ENCODE data around the gene VOPP1. TPM values are rescaled to one million over a fixed set of nuclear protein-coding genes. Genes with fewer than 3 reads are reported as not detected.

VOPP1 gene
- polyA plus RNA-seq, 1 donor = 54.7 TPM

- no peak for DNase-seq
These were observed 39.1 kb downstream of the VOPP1 start for GRCh38 chr7:55533050-55533728.

DNA sequence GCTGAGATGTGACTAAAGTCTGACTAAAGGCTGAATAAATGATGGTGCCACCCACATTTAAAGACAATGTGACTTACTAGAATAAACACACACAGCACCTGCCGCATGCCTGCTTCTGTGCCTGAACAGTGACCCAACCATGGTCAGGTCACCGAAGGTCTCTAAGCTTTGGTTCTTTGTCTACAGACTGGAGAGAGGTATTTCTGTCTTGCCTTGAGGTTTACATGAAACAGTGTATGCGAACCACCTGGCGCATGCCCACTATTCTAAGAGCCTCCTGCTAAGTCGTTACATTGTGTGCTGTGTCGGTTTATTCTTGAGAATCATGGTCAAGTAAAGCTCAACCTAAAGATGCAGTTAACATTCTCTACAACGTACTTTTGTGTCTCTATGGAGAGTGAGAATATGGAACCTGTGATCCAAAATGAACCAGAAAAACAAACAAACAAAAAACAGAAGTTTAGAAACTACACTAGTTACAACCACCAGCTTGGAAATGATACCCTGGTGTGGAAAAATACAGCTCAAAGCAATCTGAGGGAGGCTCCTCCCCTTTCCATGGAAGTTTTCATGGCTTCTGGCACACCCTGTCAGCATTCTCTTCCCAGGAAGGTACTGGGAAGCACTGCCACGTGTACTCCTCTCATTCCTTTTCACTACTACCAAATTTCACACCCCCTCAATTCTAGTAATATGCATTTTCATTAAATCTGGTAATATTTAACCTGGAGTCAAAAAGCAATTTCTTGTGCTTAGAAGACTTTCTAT lies 40.0 kb downstream of the VOPP1 start:
- DNase-seq = no peak

DNA sequence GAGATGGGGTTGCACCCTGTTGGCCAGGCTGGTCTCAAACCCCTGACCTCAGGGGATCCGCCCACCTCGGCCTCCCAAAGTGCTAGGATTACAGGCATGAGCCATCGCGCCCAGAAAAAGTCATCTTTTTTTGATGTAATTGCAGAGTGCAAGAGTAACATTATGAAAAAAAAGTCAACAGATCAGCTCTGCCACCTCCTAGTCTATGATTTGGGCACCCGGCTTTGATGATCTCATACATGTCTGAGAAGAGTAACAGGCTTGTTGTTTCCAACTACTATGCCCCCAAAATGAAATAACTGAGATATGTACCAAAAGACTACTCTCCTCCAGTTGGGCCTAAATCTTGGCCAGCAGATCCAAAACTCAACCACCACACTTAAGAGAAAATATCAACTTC lies 40.8 kb downstream of the VOPP1 start:
- DNase-seq = no peak

- no peak for DNase-seq
These were observed 45.0 kb downstream of the VOPP1 start for GRCh38 chr7:55527307-55527706.

DNA sequence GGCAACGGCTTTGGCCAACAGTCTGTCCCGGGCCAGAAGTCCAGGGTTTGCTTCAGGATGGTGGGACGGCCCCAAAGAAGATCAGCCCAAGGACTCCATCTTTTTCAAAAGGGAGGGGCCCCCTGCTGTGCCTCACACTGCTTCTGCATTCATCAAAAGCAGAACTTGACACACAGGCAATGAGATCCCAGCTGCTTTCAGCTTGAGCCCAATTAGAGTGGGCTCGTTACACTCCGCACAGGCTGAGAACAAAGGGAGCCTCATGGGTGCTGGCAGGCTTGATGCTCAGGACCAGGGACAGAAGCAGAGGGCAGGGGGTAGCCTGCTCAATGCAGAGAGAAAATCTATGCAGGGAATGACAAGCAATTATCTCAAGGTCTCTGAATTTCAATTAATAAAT lies 45.5 kb downstream of the VOPP1 start:
- no peak for DNase-seq

GRCh38 chr7:55526329-55526728 lies 46.0 kb downstream of the VOPP1 start:
- no peak for DNase-seq

GRCh38 chr7:55524558-55525310 lies 47.6 kb downstream of the VOPP1 start:
- no peak for DNase-seq

- DNase-seq = no peak
These were observed 48.9 kb downstream of the VOPP1 start for GRCh38 chr7:55523366-55523765.

DNA sequence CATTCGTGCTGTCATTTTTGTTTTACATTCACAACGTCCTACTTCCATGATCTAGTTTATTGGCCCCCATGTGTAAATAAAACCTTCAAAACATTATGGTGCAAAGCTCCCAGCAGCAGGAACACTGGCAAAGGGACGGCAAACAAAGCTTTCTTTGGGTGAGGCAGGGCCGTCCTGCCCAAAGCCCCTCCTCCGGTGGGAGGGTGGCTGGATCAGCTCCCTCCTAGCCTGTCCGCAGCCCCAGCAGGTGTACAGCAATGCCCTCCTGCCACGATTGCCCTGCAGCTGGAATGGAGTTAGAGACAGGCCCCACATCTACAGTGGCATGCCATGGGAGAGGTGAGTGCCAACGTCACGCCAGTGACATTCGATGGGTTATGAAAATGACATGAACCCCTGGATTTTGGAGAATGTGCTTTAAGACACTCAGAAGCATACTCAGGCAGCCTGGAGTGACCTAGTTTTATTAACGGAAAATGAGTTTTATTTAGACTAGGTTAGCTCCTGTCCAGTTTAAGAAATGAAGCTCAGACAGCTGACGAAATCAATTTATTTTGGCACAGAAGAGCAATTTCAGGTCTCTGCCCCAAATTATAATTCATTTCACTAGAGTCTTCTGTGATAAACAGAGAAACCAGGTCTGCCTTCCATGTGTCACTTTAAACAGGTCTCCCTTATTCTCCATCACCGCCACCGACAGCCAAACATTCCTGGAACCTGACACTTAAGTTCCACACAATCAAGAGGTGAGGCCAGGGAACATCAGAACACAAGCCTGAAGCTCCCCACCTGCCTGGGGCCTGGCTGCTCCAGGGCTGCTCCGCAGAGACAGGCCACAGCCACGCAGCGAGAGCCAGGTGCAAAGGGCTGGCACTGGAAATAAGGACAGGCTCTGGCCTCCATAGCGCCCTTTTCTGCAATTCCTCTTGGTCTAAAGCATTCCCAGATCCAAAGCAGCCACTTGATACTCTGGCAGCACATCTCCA lies 50.1 kb downstream of the VOPP1 start:
- DNase-seq = no peak

DNA sequence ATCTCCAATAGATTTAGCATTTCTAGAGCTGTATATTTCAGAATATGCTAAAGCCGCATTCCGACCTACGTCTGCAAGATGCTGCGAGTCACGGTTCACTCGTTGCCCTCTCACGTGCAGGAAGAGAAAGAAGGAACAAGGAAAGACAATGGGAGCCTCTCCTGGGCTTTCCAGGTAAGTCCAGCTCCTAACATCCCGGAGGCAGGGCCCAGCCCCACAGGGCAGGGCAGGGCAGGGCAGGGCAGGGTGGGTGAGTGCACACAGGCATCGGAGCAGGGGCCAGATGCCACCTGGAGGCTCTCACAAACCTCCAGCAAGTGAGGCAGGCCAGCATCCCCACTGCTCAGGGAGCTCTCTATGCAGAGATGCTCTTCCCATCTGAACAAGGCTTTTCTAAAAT lies 50.8 kb downstream of the VOPP1 start:
- no peak for DNase-seq

- no peak for DNase-seq
These were observed 51.7 kb downstream of the VOPP1 start for GRCh38 chr7:55520426-55521140.

DNA sequence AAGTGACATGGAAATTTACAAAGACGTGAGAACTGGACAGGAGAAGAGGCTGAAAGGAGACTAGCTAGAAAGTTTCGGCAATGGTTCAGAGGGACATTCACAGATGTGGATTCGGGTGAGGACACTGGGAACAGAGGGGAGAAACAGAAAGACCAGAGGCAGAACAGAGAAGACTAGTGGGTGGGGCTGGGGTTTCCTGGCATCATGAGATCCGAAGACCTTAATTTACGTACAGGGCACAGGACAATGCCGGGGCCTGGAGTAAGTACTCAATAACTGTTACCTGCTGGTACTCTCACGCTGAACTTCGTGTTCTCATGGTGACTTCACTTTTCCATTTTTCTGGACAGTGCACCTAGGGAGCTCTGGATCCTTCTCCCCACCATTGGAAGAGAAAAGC lies 53.5 kb downstream of the VOPP1 start:
- DNase-seq = no peak

DNA sequence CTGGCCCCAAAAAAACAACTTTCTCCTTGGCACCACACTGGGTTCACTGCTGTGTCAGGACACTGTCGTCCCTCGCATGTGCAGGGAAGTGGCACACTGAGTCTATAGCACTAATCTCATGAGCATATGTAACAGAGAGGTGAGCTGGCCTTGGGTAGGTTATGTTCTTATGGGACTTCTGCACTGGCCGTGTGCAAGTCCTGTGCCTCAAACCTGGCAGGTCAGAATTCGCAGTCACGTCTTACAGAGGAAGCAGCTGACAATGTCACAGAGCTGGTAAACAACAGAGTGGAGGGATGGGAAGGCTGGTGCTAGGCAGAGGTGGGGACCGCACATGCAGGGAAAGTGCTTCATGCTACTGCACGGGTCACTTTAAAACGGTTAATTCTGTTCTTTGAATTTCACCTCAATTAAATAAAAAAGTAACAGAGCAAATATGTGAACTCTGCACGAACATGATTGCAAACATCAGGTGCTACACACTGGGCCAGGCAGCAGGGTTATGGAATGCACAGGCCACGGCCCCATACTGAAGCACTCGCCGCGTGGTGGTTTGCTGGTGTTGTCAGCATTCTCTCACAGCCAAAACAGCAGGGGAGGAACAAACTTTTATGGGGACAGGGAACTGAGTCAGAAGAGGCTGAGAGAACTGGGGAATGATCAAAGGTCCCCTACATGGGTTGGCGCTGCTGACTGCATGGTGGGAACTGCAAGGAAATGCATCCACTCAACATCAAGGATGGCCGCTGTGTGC lies 54.2 kb downstream of the VOPP1 start:
- DNase-seq = no peak

DNA sequence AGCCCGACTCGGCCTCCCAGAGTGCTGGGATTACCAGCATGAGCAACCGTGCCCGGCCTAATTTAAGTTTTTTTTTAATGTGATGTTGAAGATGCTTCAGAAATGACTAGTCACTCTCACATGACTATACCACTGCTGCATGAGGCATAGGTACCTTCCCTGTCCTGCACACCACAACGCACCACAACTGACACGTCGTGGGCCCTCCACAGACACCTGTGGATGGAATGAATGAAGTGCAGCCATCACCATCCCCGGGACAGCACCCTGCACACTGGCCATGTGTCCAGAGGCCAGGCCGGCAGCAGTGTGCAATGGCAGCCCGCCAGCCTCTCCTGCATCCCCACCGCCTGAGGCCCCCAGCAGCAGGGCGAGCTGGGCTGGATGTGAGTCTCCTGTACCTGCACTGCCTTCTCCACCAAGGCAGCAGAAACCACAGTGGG lies 55.1 kb downstream of the VOPP1 start:
- DNase-seq = no peak

DNA sequence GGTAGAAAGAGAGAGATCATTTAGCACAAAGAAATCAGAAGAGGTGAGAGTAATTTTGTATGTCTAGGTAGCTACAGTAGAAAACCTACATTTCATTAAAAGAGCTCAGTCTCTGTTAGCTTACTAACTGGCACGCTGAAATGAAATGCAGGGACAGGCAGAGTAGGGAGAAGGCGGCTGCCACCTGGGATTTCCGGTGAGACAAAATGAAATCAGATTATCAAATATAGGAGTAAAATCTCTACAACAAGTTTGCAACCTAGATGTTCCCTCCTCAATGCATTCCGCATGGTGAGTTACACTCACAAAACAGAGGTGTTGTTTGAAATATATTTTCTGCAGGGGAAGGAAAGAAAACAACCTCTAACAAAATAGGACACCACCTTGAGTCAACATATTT lies 55.9 kb downstream of the VOPP1 start:
- DNase-seq = no peak

- DNase-seq = no peak
These were observed 56.6 kb downstream of the VOPP1 start for GRCh38 chr7:55515569-55516279.

GRCh38 chr7:55514546-55515265 lies 57.6 kb downstream of the VOPP1 start:
- no peak for DNase-seq

GRCh38 chr7:55513868-55514267 lies 58.4 kb downstream of the VOPP1 start:
- DNase-seq = no peak

DNA sequence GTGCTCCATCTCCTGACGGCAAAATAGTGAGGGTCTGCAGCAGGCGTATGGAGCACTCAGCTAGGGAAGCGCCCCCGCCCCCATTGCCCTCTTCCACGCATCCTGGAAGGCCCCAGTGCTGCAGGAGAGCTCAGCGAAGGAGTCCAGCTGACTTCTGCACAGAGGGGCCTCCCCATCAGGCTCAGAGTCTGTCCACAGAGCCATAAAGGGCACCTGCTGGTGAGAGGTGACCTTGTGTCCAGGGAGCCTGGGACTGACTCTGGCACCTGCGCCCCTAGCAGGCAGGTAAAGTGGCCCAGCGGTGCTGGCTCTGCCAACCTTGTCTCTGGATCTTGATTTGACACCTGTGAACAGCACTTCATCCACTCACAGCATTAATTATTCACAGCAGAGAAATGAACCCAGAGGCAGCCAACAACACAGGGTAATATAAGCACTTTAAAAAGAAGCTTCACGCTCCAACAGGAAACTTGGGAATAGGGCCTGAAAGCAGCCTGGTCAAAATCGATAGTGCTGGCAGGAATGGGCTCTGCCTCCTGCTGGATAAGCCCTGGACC lies 59.6 kb downstream of the VOPP1 start:
- DNase-seq = no peak
